Gastroesophageal sphincter (tissue), 3 donors: ENCODE results near the gene TUBB6.

Source experiments
- EP300 ChIP-seq: sonication (generic); formaldehyde crosslinking; IDR thresholded peaks from one replicate; pipeline ENCODE4 v1.6.1; 2017; ENCODE audit warnings: antibody characterized with exemption, mild to moderate bottlenecking
- POLR2A ChIP-seq, 2 donors: fragments of 450-650 bp; IDR thresholded peaks; one replicate each; pipeline ENCODE4 v1.6.1; 2017; ENCODE audit warnings: antibody characterized with exemption in 2 of 2, mild to moderate bottlenecking in 2 of 2, moderate library complexity in 1 of 2
- TF ChIP-seq, protein P1 (sequence below), 4 experiments: fragments of 200-600 bp in 2 of 4; fragments of 450-650 bp in 2 of 4; sonication (generic) in 1 of 4; IDR thresholded peaks; one replicate each; pipeline ENCODE4 v1.5.1; 2017 to 2019; ENCODE audit warnings: antibody characterized with exemption in 4 of 4, mild to moderate bottlenecking in 2 of 4, moderate library complexity in 2 of 4

DNA sequence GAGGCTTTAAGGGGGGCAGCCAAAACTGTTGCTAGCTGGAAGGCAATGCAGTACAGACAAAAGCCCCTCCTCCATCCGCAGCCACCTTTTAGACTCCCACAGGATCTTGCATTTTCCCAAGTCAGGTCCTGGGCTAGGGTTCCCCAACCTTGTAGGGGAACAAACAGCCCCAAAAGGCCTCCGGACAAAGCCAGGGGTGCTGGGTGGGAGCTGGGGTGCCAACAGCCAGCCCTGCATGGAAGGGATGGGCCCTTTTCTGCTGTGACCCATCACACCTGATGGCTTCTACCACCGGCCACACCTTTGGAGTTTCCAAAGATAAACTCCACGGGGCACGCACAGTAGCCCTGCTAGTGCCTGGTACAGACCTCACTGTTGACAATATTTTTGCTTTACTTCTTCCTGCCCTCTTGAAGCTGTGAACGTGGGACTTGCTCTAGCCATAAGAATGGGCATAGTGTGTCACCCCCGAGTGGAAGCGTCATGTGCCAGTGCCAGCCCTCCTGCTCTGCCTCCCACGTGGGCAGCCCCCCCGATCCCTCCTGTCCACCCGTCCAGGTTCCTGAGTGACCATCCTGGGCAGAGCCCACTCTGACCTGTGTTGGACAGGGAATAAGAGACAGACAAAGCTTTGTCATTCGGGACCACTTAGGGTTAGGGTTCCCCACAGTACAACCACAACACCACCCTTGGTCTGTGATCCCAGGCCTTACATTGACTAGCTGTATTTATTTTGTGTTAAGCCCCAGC lies 18.8 kb downstream of the TUBB6 start:
- TF ChIP-seq, protein P1, sequence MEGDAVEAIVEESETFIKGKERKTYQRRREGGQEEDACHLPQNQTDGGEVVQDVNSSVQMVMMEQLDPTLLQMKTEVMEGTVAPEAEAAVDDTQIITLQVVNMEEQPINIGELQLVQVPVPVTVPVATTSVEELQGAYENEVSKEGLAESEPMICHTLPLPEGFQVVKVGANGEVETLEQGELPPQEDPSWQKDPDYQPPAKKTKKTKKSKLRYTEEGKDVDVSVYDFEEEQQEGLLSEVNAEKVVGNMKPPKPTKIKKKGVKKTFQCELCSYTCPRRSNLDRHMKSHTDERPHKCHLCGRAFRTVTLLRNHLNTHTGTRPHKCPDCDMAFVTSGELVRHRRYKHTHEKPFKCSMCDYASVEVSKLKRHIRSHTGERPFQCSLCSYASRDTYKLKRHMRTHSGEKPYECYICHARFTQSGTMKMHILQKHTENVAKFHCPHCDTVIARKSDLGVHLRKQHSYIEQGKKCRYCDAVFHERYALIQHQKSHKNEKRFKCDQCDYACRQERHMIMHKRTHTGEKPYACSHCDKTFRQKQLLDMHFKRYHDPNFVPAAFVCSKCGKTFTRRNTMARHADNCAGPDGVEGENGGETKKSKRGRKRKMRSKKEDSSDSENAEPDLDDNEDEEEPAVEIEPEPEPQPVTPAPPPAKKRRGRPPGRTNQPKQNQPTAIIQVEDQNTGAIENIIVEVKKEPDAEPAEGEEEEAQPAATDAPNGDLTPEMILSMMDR (IDR thresholded peaks at IDR 0.05) = no peak
- TF ChIP-seq EP300 = no peak
- TF ChIP-seq POLR2A (IDR thresholded peaks at IDR 0.05) = no peak
